GM23248 (cell line): ENCODE results near the gene PLEK.

Experiments
- EZH2 ChIP-seq: fragments of 200-600 bp; sonication (generic); IDR thresholded peaks from 2 replicates; pipeline ENCODE4 v1.6.1; 2018; ENCODE audit warnings: antibody characterized with exemption, mild to moderate bottlenecking; ENCODE audit not compliant: insufficient read depth, poor library complexity, severe bottlenecking
- EZH2phosphoT487 ChIP-seq: fragments of 200-600 bp; sonication (generic); IDR thresholded peaks from 2 replicates; pipeline ENCODE4 v1.6.1; 2018; ENCODE audit warnings: antibody characterized with exemption, moderate library complexity, mild to moderate bottlenecking, low read depth; ENCODE audit not compliant: insufficient read depth

DNA sequence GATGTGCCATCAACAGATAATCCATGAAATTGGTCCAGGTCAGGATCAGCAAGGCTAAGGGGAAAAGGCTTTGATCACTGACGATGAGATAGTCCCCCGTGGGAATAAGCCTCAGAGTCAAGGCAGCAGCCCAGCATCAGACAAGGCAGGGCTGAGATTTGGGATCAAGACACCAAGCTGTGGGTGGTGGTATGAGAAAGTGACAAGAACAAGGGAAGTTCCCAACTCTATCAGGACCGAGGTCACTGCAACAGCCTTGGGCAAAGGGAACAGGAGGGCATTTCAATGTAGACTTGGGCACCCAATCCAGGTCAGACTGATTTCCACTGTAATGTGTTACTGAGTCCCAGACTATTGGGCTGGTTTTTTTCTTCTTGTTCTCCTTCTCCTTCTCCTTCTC, 18.7 kb downstream of the PLEK start:
- TF ChIP-seq EZH2 (no peak), EZH2phosphoT487 (no peak)
